Vagina (tissue), 2 donors: ENCODE data around the gene ARHGAP10.

ENCODE experiments used
- CTCF ChIP-seq, 3 experiments: fragments of 450-650 bp in 2 of 3; fragments of 200-600 bp in 1 of 3; sonication (generic) in 1 of 3; IDR thresholded peaks; one replicate each; pipeline ENCODE4 v1.5.1; 2017 to 2019; ENCODE audit warnings: antibody characterized with exemption in 3 of 3, mild to moderate bottlenecking in 2 of 3, moderate library complexity in 2 of 3
- POLR2A ChIP-seq, 2 donors: fragments of 450-650 bp; IDR thresholded peaks; one replicate each; pipeline ENCODE4 v1.6.1; 2017; ENCODE audit warnings: antibody characterized with exemption in 2 of 2, mild to moderate bottlenecking in 2 of 2, moderate library complexity in 2 of 2
- POLR2AphosphoS5 ChIP-seq, 2 donors: sonication (generic); formaldehyde crosslinking; IDR thresholded peaks; one replicate each; pipeline ENCODE4 v1.9.0; 2017; ENCODE audit warnings: antibody characterized with exemption in 2 of 2, mild to moderate bottlenecking in 2 of 2, low read depth in 1 of 2; ENCODE audit not compliant: insufficient read depth in 1 of 2

DNA sequence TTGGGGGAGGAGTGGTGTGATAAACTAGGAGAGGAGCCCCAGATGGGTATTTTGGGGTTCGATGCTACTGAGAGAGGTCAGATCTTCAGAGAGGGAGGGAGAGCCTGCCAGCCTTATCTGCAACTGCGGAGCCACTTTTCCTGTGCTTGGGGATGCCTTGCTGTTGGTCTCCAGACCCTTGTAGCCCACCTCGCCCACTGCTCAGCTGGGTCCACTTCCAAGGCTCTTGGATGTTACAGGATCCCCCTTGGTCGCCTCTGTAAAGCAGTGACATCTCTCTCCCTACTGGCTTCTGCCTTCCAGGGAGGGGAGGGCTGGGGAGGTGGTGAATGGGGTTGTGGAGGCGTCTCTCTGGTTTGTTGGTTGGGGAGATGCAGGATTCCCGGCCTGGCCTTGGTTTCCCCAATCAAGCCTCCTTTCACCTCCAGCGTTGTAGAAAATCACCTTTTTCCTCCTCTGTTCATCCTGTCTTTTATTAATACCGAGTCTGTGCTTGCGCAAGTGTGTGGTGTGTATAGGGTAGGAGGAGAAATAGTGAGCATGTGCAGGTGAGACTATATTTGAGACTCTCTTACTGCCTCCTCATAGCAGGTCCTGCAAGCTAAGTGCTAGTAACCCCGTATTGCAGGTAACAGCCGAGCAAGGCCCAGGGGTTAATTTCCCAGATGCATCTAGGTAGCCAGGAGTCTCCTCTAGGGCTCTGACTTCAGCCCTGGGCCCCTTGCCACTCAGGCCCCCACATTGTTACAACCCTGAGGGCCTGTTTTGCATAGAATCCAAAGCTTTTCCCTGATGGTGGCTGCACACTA is 337.4 kb downstream of the ARHGAP10 start:
- no peak for TF ChIP-seq CTCF (IDR thresholded peaks at IDR 0.05)
- TF ChIP-seq POLR2AphosphoS5 (IDR thresholded peaks at IDR 0.05; ENCODE audit: insufficient read depth in 1 of 2, low read depth in 1 of 2), result no peak
- no peak for TF ChIP-seq POLR2A (IDR thresholded peaks at IDR 0.05)
